GM12878 (cell line): ENCODE results near the gene MYO9B. TPM values are rescaled to one million over a fixed set of nuclear protein-coding genes. Genes with fewer than 3 reads are reported as not detected.
A peak's percentile ranks its signal among the peaks of the same experiment; 100 is the strongest.

Experiments used
- ATAC-seq: fragments of 200-7000 bp; cut with Tn5 transposase; 3 replicates; pipeline ENCODE4 v1.9.1; 2020; ENCODE audit warnings: mild to moderate bottlenecking, moderate library complexity
- BruUV-seq: library from RNA; stranded (reverse); fragments of 400-500 nt; replicated peaks from 2 replicates; lab custom pipeline; 2021; lab: Mats Ljungman, UMichigan
- CTCF ChIA-PET: fragments of 300-600 bp; sonication (Branson Sonifier 250); formaldehyde crosslinking; extraction: SDS; loops from one replicate; lab custom pipeline; 2021; ENCODE audit warnings: inconsistent platforms; lab: Yijun Ruan, JAX
- POLR2A ChIA-PET: fragments of 350-600 bp; formaldehyde crosslinking; extraction: SDS; loops from one replicate; lab custom pipeline; 2021; ENCODE audit warnings: inconsistent platforms; lab: Charles Lee
- RAD21 ChIA-PET: fragments of 300-600 bp; sonication (Branson Sonifier 250); formaldehyde crosslinking; loops from one replicate; lab custom pipeline; 2023; ENCODE audit warnings: antibody characterized with exemption; ENCODE audit not compliant: unreplicated experiment; lab: Charles Lee
- SMC1A ChIA-PET: fragments of 300-600 bp; sonication (Branson Sonifier 250); formaldehyde crosslinking; loops from one replicate; lab custom pipeline; 2023; ENCODE audit not compliant: unreplicated experiment, uncharacterized antibody; lab: Charles Lee
- DNase-seq: peaks from one replicate; pipeline ENCODE4 v3.0.0-alpha.2; 2011; ENCODE audit warnings: low read depth, low spot score
- FAIRE-seq: peaks from 3 replicates; lab custom pipeline; 2011; peaks lifted over from hg19 to GRCh38; lab: Jason Lieb, UNC
- H2AFZ ChIP-seq: 2 replicates; pipeline ENCODE4 v1.6.0; 2011; ENCODE audit warnings: low read depth, low read length, control low read depth; ENCODE audit not compliant: control insufficient read depth
- H3K27ac ChIP-seq: 2 replicates; pipeline ENCODE4 v1.5.1; 2011; ENCODE audit warnings: control low read depth; ENCODE audit not compliant: control insufficient read depth, insufficient read depth
- H3K27me3 ChIP-seq, 2 experiments: replicated peaks in 1 of 2; 2 replicates each; pipeline versions ENCODE4 v1.6.0 to v1.6.1; 2011; ENCODE audit warnings: low read length in 1 of 2; ENCODE audit not compliant: control insufficient read depth in 2 of 2, insufficient read depth in 2 of 2
- H3K36me3 ChIP-seq, 2 experiments: 2 replicates each; pipeline ENCODE4 v1.5.1; 2011; ENCODE audit warnings: low read length in 1 of 2; ENCODE audit not compliant: control insufficient read depth in 2 of 2, insufficient read depth in 2 of 2
- H3K4me1 ChIP-seq: 2 replicates; pipeline ENCODE4 v1.6.1; 2011; ENCODE audit warnings: mild to moderate bottlenecking, low read length, moderate library complexity, mixed read lengths; ENCODE audit not compliant: control insufficient read depth, insufficient read depth
- H3K4me2 ChIP-seq: 2 replicates; pipeline ENCODE4 v1.6.0; 2011; ENCODE audit warnings: control low read depth; ENCODE audit not compliant: control insufficient read depth, insufficient read depth
- H3K4me3 ChIP-seq: fragments of 200-600 bp; sonication (generic); 2 replicates; pipeline ENCODE4 v1.5.1; 2016
- H3K79me2 ChIP-seq: 2 replicates; pipeline ENCODE4 v1.6.0; 2011; ENCODE audit warnings: low read length; ENCODE audit not compliant: control insufficient read depth, insufficient read depth
- H3K9ac ChIP-seq: 2 replicates; pipeline ENCODE4 v1.8.0; 2011; ENCODE audit warnings: low read length, control low read depth, mixed read lengths; ENCODE audit not compliant: control insufficient read depth, insufficient read depth
- H3K9me3 ChIP-seq: replicated peaks from 3 replicates; pipeline ENCODE4 v1.5.1; 2011; ENCODE audit warnings: mild to moderate bottlenecking, low read length; ENCODE audit not compliant: control insufficient read depth, insufficient read depth
- H4K20me1 ChIP-seq: 2 replicates; pipeline ENCODE4 v1.6.0; 2011; ENCODE audit not compliant: control insufficient read depth, insufficient read depth
- BCL11A ChIP-seq: IDR thresholded peaks from 2 replicates; pipeline ENCODE4 v1.6.1; 2011; ENCODE audit warnings: low read depth, low read length
- CREB1 ChIP-seq: IDR thresholded peaks from 2 replicates; pipeline ENCODE4 v1.6.1; 2012; ENCODE audit warnings: low read depth, mild to moderate bottlenecking, inconsistent platforms
- ESRRA ChIP-seq: IDR thresholded peaks from 2 replicates; pipeline ENCODE4 v1.6.1; 2012; ENCODE audit warnings: mild to moderate bottlenecking, low read length, improper control_type of control experiment
- GABPA ChIP-seq: IDR thresholded peaks from 2 replicates; pipeline ENCODE4 v1.6.1; 2014; ENCODE audit warnings: antibody characterized with exemption, low read depth, mild to moderate bottlenecking, inconsistent platforms
- LARP7 ChIP-seq: fragments of 450-650 bp; IDR thresholded peaks from 2 replicates; pipeline ENCODE4 v1.6.1; 2017; ENCODE audit warnings: mild to moderate bottlenecking
- MEF2A ChIP-seq: IDR thresholded peaks from 2 replicates; pipeline ENCODE4 v1.6.1; 2011; ENCODE audit warnings: low read depth, mild to moderate bottlenecking, low read length, moderate library complexity; ENCODE audit not compliant: insufficient read depth
- PAX8 ChIP-seq: fragments of 450-650 bp; IDR thresholded peaks from 2 replicates; pipeline ENCODE4 v1.6.1; 2017; ENCODE audit warnings: mild to moderate bottlenecking, moderate library complexity
- POU2F2 ChIP-seq: IDR thresholded peaks from 3 replicates; pipeline ENCODE4 v1.6.1; 2011; ENCODE audit warnings: low read depth, mild to moderate bottlenecking, low read length, borderline replicate concordance
- RAD51 ChIP-seq: fragments of 450-650 bp; IDR thresholded peaks from 2 replicates; pipeline ENCODE4 v1.6.1; 2016; ENCODE audit warnings: moderate library complexity, mild to moderate bottlenecking, inconsistent platforms
- RB1 ChIP-seq: fragments of 450-650 bp; formaldehyde crosslinking; IDR thresholded peaks from 2 replicates; pipeline ENCODE4 v1.6.1; 2017; ENCODE audit warnings: mild to moderate bottlenecking, borderline replicate concordance
- REST ChIP-seq: IDR thresholded peaks from 2 replicates; pipeline ENCODE4 v1.6.1; 2012; ENCODE audit warnings: mild to moderate bottlenecking, low read depth, low read length
- SMARCA5 ChIP-seq: fragments of 450-650 bp; IDR thresholded peaks from 2 replicates; pipeline ENCODE4 v1.6.1; 2017; ENCODE audit warnings: mild to moderate bottlenecking
- SP1 ChIP-seq: IDR thresholded peaks from one replicate; pipeline ENCODE4 v1.6.1; 2011; ENCODE audit warnings: low read depth, low read length
- SRF ChIP-seq, 2 experiments: IDR thresholded peaks; 2 replicates each; pipeline ENCODE4 v1.6.1; 2011; ENCODE audit warnings: low read depth in 2 of 2, low read length in 2 of 2, mild to moderate bottlenecking in 1 of 2, moderate library complexity in 1 of 2
- TCF3 ChIP-seq: IDR thresholded peaks from 2 replicates; pipeline ENCODE4 v1.6.1; 2012; ENCODE audit warnings: low read depth, mild to moderate bottlenecking, low read length, borderline replicate concordance; ENCODE audit not compliant: insufficient read depth
- TCF7 ChIP-seq: IDR thresholded peaks from 2 replicates; pipeline ENCODE4 v1.6.1; 2014; ENCODE audit warnings: antibody characterized with exemption, borderline replicate concordance
- ZNF384 ChIP-seq: IDR thresholded peaks from 2 replicates; pipeline ENCODE4 v1.6.1; 2012; ENCODE audit warnings: low read depth, mild to moderate bottlenecking, low read length, improper control_type of control experiment, borderline replicate concordance
- ZSCAN29 ChIP-seq: fragments of 450-650 bp; IDR thresholded peaks from 2 replicates; pipeline ENCODE4 v1.6.1; 2017; ENCODE audit warnings: mild to moderate bottlenecking, moderate library complexity
- WGBS: methylation state at CpG from one replicate; pipeline ENCODE4 v1.1.6; 2016; ENCODE audit warnings: low lambda C conversion rate; ENCODE audit not compliant: insufficient replicate concordance, insufficient coverage; ENCODE audit errors: missing lambda C conversion rate; 5-methylcytosine and 5-hydroxymethylcytosine counted together
- in situ Hi-C: fragments of 300-500 bp; cut with MboI; formaldehyde crosslinking; loops from 9 replicates; pipeline ENCODE4 v1.14.3; 2018; ENCODE audit warnings: mixed read lengths
- intact Hi-C: fragments of 100-400 bp; cut with micrococcal nuclease; formaldehyde crosslinking; loops from one replicate; pipeline ENCODE4 v1.14.2; 2022; ENCODE audit not compliant: unreplicated experiment
- polyA plus RNA-seq, 11 experiments: library from polyadenylated mRNA; depleted of rRNA in 4 of 11; unstranded in 6 of 11; stranded (reverse) in 5 of 11; fragments of >200 nt; fragmentation: Nextera tagmentation in 4 of 11; fragmentation: Illumina TruSeq in 1 of 11; extraction: Ambion mirVana in 4 of 11; extraction: Trizol in 1 of 11; gene quantifications; 1 replicate in 1 of 11; 2 replicates in 10 of 11; pipeline versions ENCODE4 v1.2.1 to v1.2.3, GENCODE V29; 2011 to 2016; ENCODE audit warnings: inconsistent platforms in 2 of 11, missing spikeins in 2 of 11, low read depth in 1 of 11
- total RNA-seq, 4 experiments: library from RNA; depleted of rRNA in 3 of 4; stranded (reverse); fragments of >200 nt in 3 of 4; fragmentation: Illumina TruSeq in 1 of 4; extraction: Trizol in 1 of 4; gene quantifications; 2 replicates each; pipeline versions ENCODE4 v1.2.1 to v1.2.3, GENCODE V29; 2013 to 2021
- TF ChIP-seq, protein P1 (sequence below): fragments of 450-650 bp; IDR thresholded peaks from 2 replicates; pipeline ENCODE4 v1.6.1; 2017; ENCODE audit warnings: low read depth, mild to moderate bottlenecking, moderate library complexity

MYO9B gene
- total and polyA plus RNA-seq, 10 of the 15 experiments (the other 5 are each of a cell fraction or from before 2014, with no cell fraction given): 5.4 to 165 (median 45.8) TPM

DNA sequence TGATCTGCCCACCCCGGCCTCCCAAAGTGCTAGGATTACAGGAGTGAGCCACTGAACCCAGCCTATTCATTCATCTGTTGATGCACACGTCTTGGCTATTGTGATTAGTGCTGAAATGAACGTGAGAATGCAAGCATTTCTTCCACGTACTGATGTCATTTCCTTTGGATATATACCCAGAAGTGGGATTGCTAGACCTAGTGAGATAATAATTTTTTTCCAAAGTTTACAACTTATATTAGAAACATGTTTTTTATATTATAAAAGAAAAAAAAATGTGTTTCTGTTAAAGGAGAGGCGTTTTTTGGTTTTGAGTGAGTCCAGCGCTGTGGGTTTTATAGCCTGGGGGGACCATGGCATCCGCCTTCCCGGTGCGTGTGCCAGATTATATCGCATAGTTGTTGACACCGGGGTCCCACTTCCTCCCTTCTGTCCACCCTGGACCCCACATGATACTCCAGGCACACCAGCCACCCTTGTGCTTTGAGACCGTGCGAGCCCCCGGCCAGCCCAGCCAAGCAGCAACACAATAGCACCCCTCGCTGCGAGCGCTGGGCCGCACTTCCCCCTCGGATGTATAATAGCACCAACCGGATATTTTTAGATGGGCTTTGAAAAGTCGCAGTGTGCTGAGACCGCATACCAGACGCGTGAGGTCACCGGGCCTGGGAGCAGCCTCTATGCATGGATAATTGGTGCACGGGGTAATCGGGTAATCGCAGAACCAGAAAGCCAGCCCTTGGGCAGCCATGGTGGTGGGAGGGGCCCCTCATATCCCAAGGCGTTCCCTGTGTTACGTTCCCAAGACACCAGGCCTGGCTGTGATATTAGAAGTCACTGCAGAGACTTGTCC, 59.6 kb downstream of the MYO9B start:
- Histone ChIP-seq H3K79me2 (peaks cover 47% of the 10 kb centered on the region), H3K27ac (peak overlapping the region; percentile 84), H3K4me2 (peak overlapping the region; percentile 93), H2AFZ (no peak overlapping the region), H3K36me3 (peaks cover 2 to 16% of the 10 kb centered on the region in 2 experiments; a peak in 3 of 4 replicates), H3K27me3 (no peaks in the 10 kb centered on the region), H3K4me3 (0 out of 2 replicates have a peak overlapping the region, but pooled peaks have one; percentile 21), H3K4me1 (peaks cover 39% of the 10 kb centered on the region), H4K20me1 (no peaks in the 10 kb centered on the region), H3K9me3 (no peaks in the 10 kb centered on the region; the same call in 1 of the 3 replicates), H3K9ac (peak overlapping the region; percentile 61)
- in situ Hi-C loops: no loop called here
- FAIRE-seq (no peak), DNase-seq (peak; percentile 61), ATAC-seq (peak; percentile 87)
- CTCF ChIA-PET: interaction anchor here (0.9 to 1.3 kb wide), 3 partner anchors 9 to 58 kb away, joined by 3 to 5 read pairs (median 3); no protein-coding TSS in a partner anchor
- BruUV-seq: TSS peak; percentile 20
- SMC1A ChIA-PET: interaction anchor here (1.8 to 1.9 kb wide), 2 partner anchors 10 kb away, joined by 8 to 9 read pairs; no protein-coding TSS in a partner anchor
- POLR2A ChIA-PET: interaction anchor here (1.0 to 1.2 kb wide), 3 partner anchors 9 to 55 kb away, joined by 3 to 5 read pairs (median 3); no protein-coding TSS in a partner anchor
- intact Hi-C loops: loop anchor here (1.0 to 2.0 kb wide), 2 partner anchors 9 to 60 kb away; partner anchors contain the start of genes HAUS8 and MYO9B
- 14% methylated on average over 30 of the region's 30 CpGs for WGBS
- RAD21 ChIA-PET: interaction anchor here (1.0 kb wide), 2 partner anchors 9 to 13 kb away, joined by 3 to 8 read pairs; no protein-coding TSS in a partner anchor
- no peak for TF ChIP-seq PAX8
- TF ChIP-seq POU2F2: peak; percentile 91; the same call in 2 of the 3 replicates
- TF ChIP-seq MEF2A: peak; percentile 96
- no peak for TF ChIP-seq RB1
- peak; percentile 23; the same call in 1 of the 2 replicates for TF ChIP-seq TCF3
- TF ChIP-seq REST: no peak
- TF ChIP-seq CREB1: peak; percentile 72
- peak; percentile 54; the same call in 1 of the 2 replicates for TF ChIP-seq BCL11A
- no peak for TF ChIP-seq RAD51
- TF ChIP-seq LARP7: no peak
- TF ChIP-seq SMARCA5: no peak
- no peak for TF ChIP-seq ESRRA
- peak; percentile 23 for TF ChIP-seq SP1
- TF ChIP-seq GABPA: no peak
- TF ChIP-seq, protein P1, sequence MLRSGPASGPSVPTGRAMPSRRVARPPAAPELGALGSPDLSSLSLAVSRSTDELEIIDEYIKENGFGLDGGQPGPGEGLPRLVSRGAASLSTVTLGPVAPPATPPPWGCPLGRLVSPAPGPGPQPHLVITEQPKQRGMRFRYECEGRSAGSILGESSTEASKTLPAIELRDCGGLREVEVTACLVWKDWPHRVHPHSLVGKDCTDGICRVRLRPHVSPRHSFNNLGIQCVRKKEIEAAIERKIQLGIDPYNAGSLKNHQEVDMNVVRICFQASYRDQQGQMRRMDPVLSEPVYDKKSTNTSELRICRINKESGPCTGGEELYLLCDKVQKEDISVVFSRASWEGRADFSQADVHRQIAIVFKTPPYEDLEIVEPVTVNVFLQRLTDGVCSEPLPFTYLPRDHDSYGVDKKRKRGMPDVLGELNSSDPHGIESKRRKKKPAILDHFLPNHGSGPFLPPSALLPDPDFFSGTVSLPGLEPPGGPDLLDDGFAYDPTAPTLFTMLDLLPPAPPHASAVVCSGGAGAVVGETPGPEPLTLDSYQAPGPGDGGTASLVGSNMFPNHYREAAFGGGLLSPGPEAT: peak; percentile 30; the same call in 1 of the 2 replicates
- TF ChIP-seq ZSCAN29: peak; percentile 58; the same call in 1 of the 2 replicates
- TF ChIP-seq TCF7: no peak
- no peak for TF ChIP-seq ZNF384
- 0 out of 4 replicates have a peak, but pooled peaks of 1 of the 2 experiments have one; percentile 27 for TF ChIP-seq SRF (IDR thresholded peaks at IDR 0.05; ENCODE audit: low read depth in 2 of 2, low read length in 2 of 2)
